Nephron progenitor cell (in vitro differentiated cells): Measurements from ENCODE around the gene TPSAB1.

Source experiments
- DNase-seq: peaks from one replicate; pipeline ENCODE4 v3.0.0; 2021
- H3K27ac Mint-ChIP-seq: 2 replicates; pipeline ENCODE4 v1.8.0; 2021; ENCODE audit warnings: mild to moderate bottlenecking, moderate library complexity, mixed read lengths
- H3K27me3 Mint-ChIP-seq: 2 replicates; pipeline ENCODE4 v1.8.0; 2021; ENCODE audit warnings: mild to moderate bottlenecking, low read depth, mixed read lengths; ENCODE audit not compliant: poor library complexity
- H3K36me3 Mint-ChIP-seq: 2 replicates; pipeline ENCODE4 v1.8.0; 2021; ENCODE audit warnings: low read depth, mixed read lengths
- H3K4me1 Mint-ChIP-seq: 2 replicates; pipeline ENCODE4 v1.8.0; 2021; ENCODE audit warnings: mixed read lengths
- H3K4me3 Mint-ChIP-seq: 2 replicates; pipeline ENCODE4 v1.8.0; 2021; ENCODE audit warnings: mild to moderate bottlenecking, moderate library complexity, mixed read lengths
- H3K9me3 Mint-ChIP-seq: 2 replicates; pipeline ENCODE4 v1.8.0; 2021; ENCODE audit warnings: mild to moderate bottlenecking, moderate library complexity, mixed read lengths
- TF ChIP-seq, protein P1 (sequence below): fragments of 200-600 bp; sonication (generic); IDR thresholded peaks from 2 replicates; pipeline ENCODE4 v1.5.0; 2021; ENCODE audit warnings: antibody characterized with exemption

The TPSAB1 gene

DNA sequence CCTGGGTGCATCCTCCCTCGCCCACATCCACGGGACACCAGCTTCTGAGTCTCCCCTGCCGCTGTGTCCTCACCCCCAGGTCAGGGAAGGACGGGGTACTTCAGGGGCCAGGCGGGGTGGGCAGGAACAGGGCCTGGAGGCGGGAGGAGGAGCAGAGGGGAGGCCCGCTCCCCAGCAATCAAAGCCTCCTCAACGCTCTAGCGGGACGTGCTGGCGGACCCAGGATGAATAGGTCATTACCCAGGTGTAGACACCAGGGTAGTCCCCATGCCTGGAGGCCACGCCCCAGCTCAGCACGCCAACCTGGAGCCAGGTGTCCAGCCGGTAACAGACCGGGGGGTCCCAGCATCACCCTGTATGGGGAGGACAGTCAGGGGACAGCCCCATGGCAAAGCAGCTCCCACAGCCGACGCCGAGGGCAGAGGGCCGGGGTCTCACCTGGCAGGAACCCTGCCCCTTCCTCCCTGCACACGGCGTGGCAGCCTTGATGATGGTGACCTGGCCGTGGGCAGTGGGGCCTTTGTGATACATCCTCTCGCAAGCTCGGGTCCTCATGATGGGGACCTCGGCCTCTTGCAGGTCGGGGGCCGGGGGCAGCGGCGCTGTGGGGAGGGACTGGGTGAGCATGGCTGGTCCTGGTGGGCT is 39.6 kb downstream of the TPSAB1 start:
- TF ChIP-seq, protein P1, sequence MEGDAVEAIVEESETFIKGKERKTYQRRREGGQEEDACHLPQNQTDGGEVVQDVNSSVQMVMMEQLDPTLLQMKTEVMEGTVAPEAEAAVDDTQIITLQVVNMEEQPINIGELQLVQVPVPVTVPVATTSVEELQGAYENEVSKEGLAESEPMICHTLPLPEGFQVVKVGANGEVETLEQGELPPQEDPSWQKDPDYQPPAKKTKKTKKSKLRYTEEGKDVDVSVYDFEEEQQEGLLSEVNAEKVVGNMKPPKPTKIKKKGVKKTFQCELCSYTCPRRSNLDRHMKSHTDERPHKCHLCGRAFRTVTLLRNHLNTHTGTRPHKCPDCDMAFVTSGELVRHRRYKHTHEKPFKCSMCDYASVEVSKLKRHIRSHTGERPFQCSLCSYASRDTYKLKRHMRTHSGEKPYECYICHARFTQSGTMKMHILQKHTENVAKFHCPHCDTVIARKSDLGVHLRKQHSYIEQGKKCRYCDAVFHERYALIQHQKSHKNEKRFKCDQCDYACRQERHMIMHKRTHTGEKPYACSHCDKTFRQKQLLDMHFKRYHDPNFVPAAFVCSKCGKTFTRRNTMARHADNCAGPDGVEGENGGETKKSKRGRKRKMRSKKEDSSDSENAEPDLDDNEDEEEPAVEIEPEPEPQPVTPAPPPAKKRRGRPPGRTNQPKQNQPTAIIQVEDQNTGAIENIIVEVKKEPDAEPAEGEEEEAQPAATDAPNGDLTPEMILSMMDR = no peak
- Mint-ChIP-seq H3K4me1 (peaks cover 70% of the 10 kb centered on the region), H3K27ac (no peak overlapping the region), H3K4me3 (no peak overlapping the region), H3K36me3 (no peaks in the 10 kb centered on the region), H3K27me3 (peaks cover 14% of the 10 kb centered on the region), H3K9me3 (no peaks in the 10 kb centered on the region)
- no peak for DNase-seq

DNA sequence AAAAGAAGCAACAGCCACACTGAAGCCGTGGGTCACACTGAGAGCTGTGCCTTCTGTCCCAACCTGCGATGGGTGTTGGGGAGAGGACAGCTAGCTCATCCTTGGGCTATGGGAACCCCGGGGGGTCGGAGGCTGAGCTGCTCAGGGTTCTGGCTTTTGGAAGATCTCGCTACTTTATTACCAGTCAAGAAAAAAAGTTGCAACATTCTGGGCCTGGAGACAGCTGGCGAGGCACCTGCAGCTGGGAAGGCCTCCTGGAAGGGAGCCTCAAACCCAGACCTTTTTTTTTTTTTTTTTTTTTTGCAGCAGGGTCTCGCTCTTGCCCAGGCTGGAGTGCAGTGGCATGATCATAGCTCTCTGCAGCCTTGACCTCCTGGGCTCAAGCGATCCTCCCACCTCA is 40.3 kb downstream of the TPSAB1 start:
- TF ChIP-seq, protein P1 = no peak
- Mint-ChIP-seq H3K4me1 (peaks cover 69% of the 10 kb centered on the region), H3K27ac (no peak overlapping the region), H3K9me3 (no peaks in the 10 kb centered on the region), H3K36me3 (no peaks in the 10 kb centered on the region), H3K4me3 (no peak overlapping the region), H3K27me3 (peaks cover 11% of the 10 kb centered on the region)
- DNase-seq = no peak

DNA sequence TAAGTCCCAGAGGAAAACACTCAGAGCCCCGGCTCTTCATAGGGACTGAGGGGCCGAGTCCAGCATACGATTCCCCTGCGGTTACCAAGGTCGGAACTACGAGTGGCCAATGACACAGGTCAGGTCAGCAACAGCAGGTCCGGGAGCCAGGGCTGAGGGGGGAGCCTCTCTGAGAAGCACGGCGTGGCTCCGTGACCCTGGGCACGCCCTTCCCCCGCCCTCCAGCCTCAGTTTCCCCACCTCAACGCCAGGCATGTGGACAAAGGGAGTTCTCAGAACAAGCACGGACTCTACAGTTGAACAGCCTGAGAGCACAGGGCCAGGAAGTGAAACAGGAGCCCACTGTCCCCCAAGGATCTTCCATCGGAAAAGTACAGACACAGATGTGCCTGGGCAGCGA is 41.0 kb downstream of the TPSAB1 start:
- no peak overlapping the region for H3K4me3 Mint-ChIP-seq
- H3K27me3 Mint-ChIP-seq = peaks cover 15% of the 10 kb centered on the region
- H3K27ac Mint-ChIP-seq = no peak overlapping the region
- no peaks in the 10 kb centered on the region for H3K36me3 Mint-ChIP-seq
- TF ChIP-seq, protein P1 = no peak
- no peaks in the 10 kb centered on the region for H3K9me3 Mint-ChIP-seq
- H3K4me1 Mint-ChIP-seq = peaks cover 71% of the 10 kb centered on the region
- DNase-seq = no peak

DNA sequence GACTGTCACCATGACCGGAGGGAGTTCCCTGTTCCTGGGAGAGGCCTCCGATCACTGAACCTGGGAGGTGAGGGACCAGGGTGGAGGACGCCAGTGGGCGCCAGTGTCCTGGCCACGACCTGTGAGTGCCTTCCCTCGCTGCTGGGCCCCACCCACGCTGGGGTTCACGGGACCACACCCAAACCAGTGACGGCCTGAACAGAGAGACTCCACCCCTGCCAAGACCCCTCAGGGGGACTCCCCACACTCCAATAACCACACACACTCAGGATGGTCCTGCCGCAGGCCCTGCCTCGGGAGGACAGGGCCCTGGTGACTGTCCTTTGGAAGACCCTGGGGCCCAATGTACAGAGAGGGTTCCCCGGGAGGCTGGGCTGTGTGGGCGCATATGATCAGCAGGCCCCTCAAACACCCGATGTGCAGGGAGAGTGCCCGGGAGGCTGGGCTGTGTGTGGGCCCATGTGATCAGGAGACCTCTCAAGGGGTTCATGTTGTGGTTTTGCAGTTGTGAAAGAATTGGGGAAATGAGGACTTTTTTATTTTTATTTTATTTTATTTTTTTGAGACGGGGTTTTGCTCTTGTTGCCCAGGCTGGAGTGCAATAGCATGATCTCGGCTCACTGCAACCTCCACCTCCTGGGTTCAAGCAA is 41.9 kb downstream of the TPSAB1 start:
- TF ChIP-seq, protein P1 = no peak
- H3K27ac Mint-ChIP-seq = no peak overlapping the region
- no peaks in the 10 kb centered on the region for H3K9me3 Mint-ChIP-seq
- H3K4me1 Mint-ChIP-seq = peaks cover 71% of the 10 kb centered on the region
- peaks cover 24% of the 10 kb centered on the region for H3K27me3 Mint-ChIP-seq
- no peak for DNase-seq
- no peak overlapping the region for H3K4me3 Mint-ChIP-seq
- no peaks in the 10 kb centered on the region for H3K36me3 Mint-ChIP-seq

DNA sequence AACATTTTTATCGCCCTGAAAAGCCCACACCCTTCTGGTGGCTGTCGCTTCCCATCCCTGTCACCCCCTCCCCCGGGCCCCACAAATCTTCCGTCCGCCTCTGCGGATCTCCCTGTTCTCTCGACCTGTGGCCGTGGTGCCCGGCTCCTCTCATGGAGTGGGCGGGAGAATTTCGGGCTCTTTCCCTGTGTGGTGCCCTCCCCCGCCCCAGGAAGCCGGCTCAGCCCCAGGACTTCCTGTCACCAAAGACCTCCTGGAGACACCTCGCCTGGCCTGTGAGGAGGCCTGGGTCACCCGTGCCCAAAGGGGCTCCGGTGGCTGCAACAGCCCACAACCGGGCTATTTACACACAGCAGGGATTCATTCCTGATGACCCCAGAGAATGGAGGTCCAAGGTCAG is 42.8 kb downstream of the TPSAB1 start:
- peak overlapping the region; percentile 67 for H3K4me3 Mint-ChIP-seq
- H3K36me3 Mint-ChIP-seq = no peaks in the 10 kb centered on the region
- DNase-seq = peak; percentile 66
- H3K4me1 Mint-ChIP-seq = peaks cover 72% of the 10 kb centered on the region
- TF ChIP-seq, protein P1 = no peak
- H3K9me3 Mint-ChIP-seq = no peaks in the 10 kb centered on the region
- H3K27me3 Mint-ChIP-seq = peaks cover 33% of the 10 kb centered on the region
- peak overlapping the region; percentile 39 for H3K27ac Mint-ChIP-seq
